Psoas muscle (tissue), 8 donors: ENCODE results near the gene OR52K2. TPM values are rescaled to one million over a fixed set of nuclear protein-coding genes. Genes with fewer than 3 reads are reported as not detected.

Source experiments
- ATAC-seq, 4 donors: fragments of 200-7000 bp; cut with Tn5 transposase; one replicate each; pipeline ENCODE4 v1.9.1; 2020; ENCODE audit warnings: moderate library complexity in 3 of 4, mild to moderate bottlenecking in 2 of 4
- DNase-seq, 2 donors: peaks; one replicate each; pipeline ENCODE4 v3.0.0-alpha.2; 2020
- H3K27ac ChIP-seq: fragments of 200-600 bp; one replicate; pipeline ENCODE4 v1.8.0; 2022
- H3K27me3 ChIP-seq, 3 donors: fragments of 200-600 bp in 1 of 3; one replicate each; pipeline versions ENCODE4 v1.6.1 to v1.8.0; 2013 to 2022; ENCODE audit warnings: low read length in 2 of 3, mild to moderate bottlenecking in 2 of 3, moderate library complexity in 1 of 3; ENCODE audit not compliant: insufficient read depth in 3 of 3
- H3K36me3 ChIP-seq, 2 donors: fragments of 200-600 bp in 1 of 2; one replicate each; pipeline versions ENCODE4 v1.6.1 to v1.8.0; 2013 to 2022; ENCODE audit warnings: low read depth in 1 of 2, mild to moderate bottlenecking in 1 of 2, moderate library complexity in 1 of 2; ENCODE audit not compliant: insufficient read depth in 1 of 2
- H3K4me1 ChIP-seq: fragments of 200-600 bp; one replicate; pipeline ENCODE4 v1.8.0; 2022
- H3K4me3 ChIP-seq: fragments of 200-600 bp; one replicate; pipeline ENCODE4 v1.8.0; 2022; ENCODE audit warnings: mild to moderate bottlenecking
- H3K9me3 ChIP-seq: fragments of 200-600 bp; one replicate; pipeline ENCODE4 v1.8.0; 2022
- WGBS, 3 donors: extraction: QIAGEN DNeasy Blood & Tissue Kit; methylation state at CpG; one replicate each; pipeline versions ENCODE4 v1.1.6 to v1.1.7; 2013; 5-methylcytosine and 5-hydroxymethylcytosine counted together
- intact Hi-C, 2 donors: fragments of 100-400 bp; cut with DNase I; formaldehyde crosslinking; loops; one replicate each; pipeline versions ENCODE4 v1.11.0 to v1.14.2; 2022
- polyA plus RNA-seq, 3 donors: library from polyadenylated mRNA; stranded (reverse); fragments of 200-250 nt; gene quantifications; one replicate each; pipeline ENCODE4 v1.2.3, GENCODE V29; 2013
- total RNA-seq, 4 donors: library from RNA; stranded (reverse); fragmentation: NEBNext Ultra II Directional in 2 of 4; extraction: Animal tissue kit (Norgen Biotek cat#: 25700) in 2 of 4; gene quantifications; one replicate each; pipeline versions ENCODE4 v1.2.1 to v1.2.4, GENCODE V29; 2021 to 2023
- TF ChIP-seq, protein P1 (sequence below): fragments of 200-600 bp; IDR thresholded peaks from one replicate; pipeline ENCODE4 v1.8.0; 2022; ENCODE audit warnings: antibody characterized with exemption
- donor health status: healthy with polysubstance abuse.
- donor health status: DM: no; HTN: no; CAD: no; lungs with moderate emphysema.
- donor health status: Bipolar disorder and iron deficiency.
- donor health status: healthy.
- donor health status: DM: yes; HTN: yes; CAD: no.
- donor health status: DM: no; HTN: no; CAD: no.
- donor health status: DM: no; HTN: no; CAD: no.
- donor health status: DM: yes; HTN: yes; CAD: no.

OR52K2 gene
- total and polyA plus RNA-seq, 7 donors, result not detected

DNA sequence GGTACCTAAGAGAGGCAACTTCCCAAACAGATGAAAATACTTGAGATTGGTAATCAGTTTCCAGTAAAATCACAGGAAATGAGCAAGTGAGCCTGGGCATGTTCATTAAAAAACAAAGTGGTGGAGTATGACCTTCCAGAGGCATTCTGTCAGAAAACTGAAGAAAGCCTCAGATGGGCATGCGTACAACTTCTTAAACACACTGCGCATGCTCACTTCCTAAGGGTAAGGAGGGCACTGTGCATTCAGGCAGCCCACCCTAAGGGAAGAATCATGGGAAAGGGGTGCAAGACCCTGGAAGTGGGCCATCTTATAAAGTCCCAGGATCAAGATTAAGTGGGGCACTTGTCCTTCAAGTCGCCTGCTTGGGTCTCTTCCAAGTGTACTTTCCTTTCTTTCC is 4.0 kb downstream of the OR52K2 start:
- Histone ChIP-seq H3K36me3 (no peaks in the 10 kb centered on the region), H3K27me3 (no peaks in the 10 kb centered on the region), H3K27ac (no peak overlapping the region), H3K4me3 (no peak overlapping the region), H3K9me3 (no peaks in the 10 kb centered on the region), H3K4me1 (no peaks in the 10 kb centered on the region)
- no peak for DNase-seq
- WGBS, 3 donors, result 81 to 89% (median 81%) methylated on average over 3 of the region's 3 CpGs
- no peak for ATAC-seq
- TF ChIP-seq, protein P1, sequence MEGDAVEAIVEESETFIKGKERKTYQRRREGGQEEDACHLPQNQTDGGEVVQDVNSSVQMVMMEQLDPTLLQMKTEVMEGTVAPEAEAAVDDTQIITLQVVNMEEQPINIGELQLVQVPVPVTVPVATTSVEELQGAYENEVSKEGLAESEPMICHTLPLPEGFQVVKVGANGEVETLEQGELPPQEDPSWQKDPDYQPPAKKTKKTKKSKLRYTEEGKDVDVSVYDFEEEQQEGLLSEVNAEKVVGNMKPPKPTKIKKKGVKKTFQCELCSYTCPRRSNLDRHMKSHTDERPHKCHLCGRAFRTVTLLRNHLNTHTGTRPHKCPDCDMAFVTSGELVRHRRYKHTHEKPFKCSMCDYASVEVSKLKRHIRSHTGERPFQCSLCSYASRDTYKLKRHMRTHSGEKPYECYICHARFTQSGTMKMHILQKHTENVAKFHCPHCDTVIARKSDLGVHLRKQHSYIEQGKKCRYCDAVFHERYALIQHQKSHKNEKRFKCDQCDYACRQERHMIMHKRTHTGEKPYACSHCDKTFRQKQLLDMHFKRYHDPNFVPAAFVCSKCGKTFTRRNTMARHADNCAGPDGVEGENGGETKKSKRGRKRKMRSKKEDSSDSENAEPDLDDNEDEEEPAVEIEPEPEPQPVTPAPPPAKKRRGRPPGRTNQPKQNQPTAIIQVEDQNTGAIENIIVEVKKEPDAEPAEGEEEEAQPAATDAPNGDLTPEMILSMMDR, result no peak
- intact Hi-C loops, result no loop called here

DNA sequence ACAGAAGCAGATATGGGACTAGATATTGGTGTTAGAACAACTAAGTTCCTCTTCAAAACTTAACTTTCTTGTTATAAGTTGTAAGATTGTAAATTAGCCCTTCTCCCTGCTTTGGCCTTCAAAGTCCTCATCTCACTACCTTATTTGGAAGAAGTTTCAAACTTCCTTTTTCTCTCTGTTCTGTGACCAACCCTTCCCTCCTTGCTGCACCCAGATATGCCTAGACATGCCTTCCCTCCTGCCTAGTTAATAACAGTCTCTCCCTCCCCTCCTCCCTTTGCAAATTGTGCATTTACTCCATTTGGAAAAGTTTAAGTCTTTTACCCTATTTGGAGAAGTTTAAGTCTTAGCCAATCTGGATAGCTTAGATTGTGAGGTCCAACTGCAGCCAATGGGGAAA is 4.9 kb downstream of the OR52K2 start:
- ATAC-seq, result no peak

DNA sequence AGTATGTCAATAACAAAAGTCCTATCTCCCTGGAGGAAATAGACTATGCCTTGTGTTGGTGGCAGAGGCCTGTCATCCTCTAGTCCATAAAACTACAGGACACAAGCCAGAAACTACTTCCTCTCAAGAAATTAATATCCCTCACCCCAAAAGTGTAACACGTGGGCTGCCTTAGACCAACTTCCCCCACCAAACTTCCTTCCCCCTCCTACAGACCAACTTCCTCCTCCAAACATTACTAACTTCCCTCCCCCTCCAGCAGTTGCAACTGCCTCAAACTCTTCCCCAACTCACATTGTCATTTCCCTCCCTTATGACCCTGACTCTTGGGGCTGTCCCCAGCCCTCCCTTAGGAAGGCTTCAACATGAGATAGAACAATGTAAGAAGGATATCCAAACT is 6.3 kb downstream of the OR52K2 start:
- ATAC-seq (no peak), DNase-seq (no peak)
- no peaks in the 10 kb centered on the region for H3K4me1 ChIP-seq
- H3K9me3 ChIP-seq, result no peaks in the 10 kb centered on the region
- intact Hi-C loops, result no loop called here
- no peak overlapping the region for H3K27ac ChIP-seq
- H3K36me3 ChIP-seq, result no peaks in the 10 kb centered on the region
- 21 to 29% (median 27%) methylated on average over 1 of the region's 1 CpG for WGBS, 3 donors
- H3K4me3 ChIP-seq, result no peak overlapping the region
- TF ChIP-seq, protein P1, result no peak
- no peaks in the 10 kb centered on the region for H3K27me3 ChIP-seq

More for the DNA sequence above, 4.9 kb downstream of the OR52K2 start:
- Histone ChIP-seq H3K9me3 (no peaks in the 10 kb centered on the region), H3K27me3 (no peaks in the 10 kb centered on the region), H3K4me3 (no peak overlapping the region), H3K36me3 (no peaks in the 10 kb centered on the region), H3K27ac (no peak overlapping the region), H3K4me1 (no peaks in the 10 kb centered on the region)
- intact Hi-C loops, result no loop called here
- no peak for DNase-seq
- TF ChIP-seq, protein P1, result no peak

DNA sequence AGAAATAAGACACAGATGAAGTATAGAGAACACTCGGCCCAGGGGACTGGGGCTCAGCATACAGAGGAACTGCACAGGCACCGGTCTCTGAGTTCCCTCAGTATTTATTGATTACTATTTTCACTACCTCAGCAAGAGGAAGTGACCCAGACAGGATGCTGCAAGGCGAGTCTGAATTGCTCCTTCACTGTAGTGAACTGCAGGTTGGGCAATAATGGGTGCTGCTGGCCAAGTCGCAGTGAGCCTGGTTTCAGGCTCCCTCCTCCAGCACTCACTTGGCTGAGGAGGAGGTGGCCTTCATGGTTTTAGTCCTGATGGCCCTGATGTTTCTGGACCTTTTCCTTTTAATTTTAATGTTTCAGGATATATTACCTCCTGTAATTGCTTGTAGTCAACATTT is 10.4 kb downstream of the OR52K2 start:
- H3K27ac ChIP-seq, result no peak overlapping the region
- H3K4me1 ChIP-seq, result no peaks in the 10 kb centered on the region
- H3K27me3 ChIP-seq, result no peaks in the 10 kb centered on the region
- ATAC-seq (no peak), DNase-seq (peak in 1 of 2 donors; percentile 23)
- H3K36me3 ChIP-seq, result no peaks in the 10 kb centered on the region
- intact Hi-C loops, result no loop called here
- TF ChIP-seq, protein P1, result no peak
- H3K4me3 ChIP-seq, result no peak overlapping the region
- H3K9me3 ChIP-seq, result peaks cover 4% of the 10 kb centered on the region
- 34 to 49% (median 47%) methylated on average over 4 of the region's 4 CpGs for WGBS, 3 donors

DNA sequence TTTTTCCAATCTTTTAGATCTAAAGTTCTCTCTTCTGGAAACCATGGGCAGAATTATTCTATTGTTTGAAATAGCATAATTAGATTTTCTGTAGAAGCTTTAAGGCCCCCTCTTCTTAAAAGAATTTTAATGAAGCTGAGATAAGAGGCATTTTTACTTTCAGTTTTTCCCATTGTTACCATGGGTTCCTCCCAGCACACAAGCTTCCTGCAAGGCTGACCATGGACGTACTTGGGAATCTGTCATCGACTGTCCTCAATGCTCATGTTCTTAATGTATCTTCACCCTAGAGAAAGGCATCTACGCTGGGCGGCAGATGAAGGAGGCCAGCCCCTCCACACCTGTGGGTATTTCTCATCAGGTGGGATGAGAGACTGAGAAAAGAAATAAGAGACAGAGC is 11.1 kb downstream of the OR52K2 start:
- WGBS, 3 donors, result 76 to 79% (median 78%) methylated on average over 4 of the region's 4 CpGs
- no peaks in the 10 kb centered on the region for H3K4me1 ChIP-seq
- TF ChIP-seq, protein P1, result no peak
- H3K4me3 ChIP-seq, result no peak overlapping the region
- no peaks in the 10 kb centered on the region for H3K27me3 ChIP-seq
- H3K27ac ChIP-seq, result no peak overlapping the region
- H3K36me3 ChIP-seq, result no peaks in the 10 kb centered on the region
- H3K9me3 ChIP-seq, result peaks cover 4% of the 10 kb centered on the region
- intact Hi-C loops, result no loop called here
- DNase-seq, result no peak
- no peak for ATAC-seq
